ENCODE measurements around the gene ZSCAN20.
A peak's percentile ranks its signal among the peaks of the same experiment; 100 is the strongest.

ZSCAN20 gene

GRCh38 chr1:33472269-33472980, at the start of gene ZSCAN20:
TSS of gene ZSCAN20 (plus strand) at chr1:33472645. CDS start at chr1:33479289, 6,644 bp downstream.
- intact Hi-C loops (cut with micrococcal nuclease) = loop anchor here (5.0 kb wide), 1 partner anchor 105 kb away; no protein-coding TSS in a partner anchor

DNA sequence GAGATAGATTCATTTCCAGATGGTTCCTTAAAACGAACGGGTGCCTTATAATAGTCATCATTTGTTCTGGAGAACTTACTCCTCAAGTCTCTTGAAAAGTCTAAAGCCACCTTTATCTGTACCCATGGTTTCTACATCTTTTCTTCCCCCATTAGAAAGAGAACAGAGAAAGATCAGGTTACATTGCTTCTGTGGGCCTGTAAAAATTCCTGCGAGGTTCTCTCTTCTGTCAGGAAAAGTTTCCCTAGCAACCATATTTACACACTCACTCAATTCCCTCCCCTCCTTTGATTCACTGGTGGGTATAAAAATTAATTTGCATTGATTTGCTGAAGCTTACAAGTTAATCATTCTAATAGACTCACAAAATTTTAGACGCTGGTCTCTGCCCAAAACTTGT, 48.2 kb upstream of the ZSCAN20 start:
- intact Hi-C loops (cut with micrococcal nuclease) = no loop called here

More at GRCh38 chr1:33472269-33472980, at the start of gene ZSCAN20:
- Mint-ChIP-seq H3K27me3 (peaks cover 8% of the 10 kb centered on the region), H3K36me3 (ENCODE audit: low read depth) (no peaks in the 10 kb centered on the region), H3K9me3 (no peaks in the 10 kb centered on the region), H3K4me1 (ENCODE audit: low read depth) (peaks cover 42% of the 10 kb centered on the region), H3K27ac (peak within 1 kb of the TSS; percentile 81), H3K4me3 (peak within 1 kb of the TSS; percentile 82)

DNA sequence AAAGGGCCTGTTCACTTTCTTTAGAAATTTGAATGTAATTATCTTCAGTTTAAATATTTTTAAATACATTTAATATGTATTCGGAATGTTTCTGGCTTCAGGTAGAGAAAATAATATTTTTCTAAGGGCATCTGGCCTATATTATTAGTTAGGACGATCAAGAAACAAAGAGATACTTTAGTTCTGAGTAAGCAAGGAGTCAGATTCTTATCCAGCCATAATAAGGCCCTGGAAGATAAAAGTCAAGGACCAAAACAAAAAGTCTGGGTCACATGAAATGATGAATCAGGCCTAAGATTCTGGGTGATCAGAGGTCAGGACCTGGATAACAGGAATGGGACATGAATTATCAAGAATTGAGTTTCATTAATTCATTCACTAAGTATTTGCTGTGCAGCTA, 47.8 kb upstream of the ZSCAN20 start:
- H3K27ac Mint-ChIP-seq = no peak overlapping the region
- peaks cover 34% of the 10 kb centered on the region for H3K4me1 Mint-ChIP-seq (ENCODE audit: low read depth)
- H3K36me3 Mint-ChIP-seq (ENCODE audit: low read depth) = peaks cover 6% of the 10 kb centered on the region
- intact Hi-C loops (cut with micrococcal nuclease) = no loop called here
- H3K4me3 Mint-ChIP-seq = no peak overlapping the region
- H3K27me3 Mint-ChIP-seq = no peaks in the 10 kb centered on the region
- no peaks in the 10 kb centered on the region for H3K9me3 Mint-ChIP-seq

More for the DNA sequence above, 48.2 kb upstream of the ZSCAN20 start:
- Mint-ChIP-seq H3K9me3 (no peaks in the 10 kb centered on the region), H3K27me3 (no peaks in the 10 kb centered on the region), H3K4me3 (no peak overlapping the region), H3K4me1 (ENCODE audit: low read depth) (peaks cover 34% of the 10 kb centered on the region), H3K36me3 (ENCODE audit: low read depth) (peaks cover 6% of the 10 kb centered on the region), H3K27ac (no peak overlapping the region)

DNA sequence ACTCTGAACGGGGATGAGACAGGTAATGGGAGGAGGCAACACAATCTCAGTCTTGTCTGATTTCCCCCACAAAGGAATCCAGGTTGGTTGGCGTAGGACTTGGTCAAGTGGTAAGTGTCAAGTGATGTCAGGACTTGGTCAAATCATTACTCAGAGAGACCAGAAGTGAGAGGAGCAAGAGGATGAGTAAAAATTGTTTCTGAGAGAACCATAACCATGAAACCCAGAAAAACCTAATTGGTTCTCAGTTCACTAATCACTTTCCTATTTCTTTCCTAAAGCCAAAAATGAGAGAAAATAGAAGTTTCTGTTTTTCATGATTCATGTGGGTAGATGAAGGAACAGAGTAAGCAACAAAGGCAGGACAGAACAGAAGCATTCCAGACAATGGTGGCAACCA, 46.5 kb upstream of the ZSCAN20 start:
- Mint-ChIP-seq H3K36me3 (ENCODE audit: low read depth) (peaks cover 6% of the 10 kb centered on the region), H3K9me3 (no peaks in the 10 kb centered on the region), H3K4me3 (no peak overlapping the region), H3K4me1 (ENCODE audit: low read depth) (peaks cover 29% of the 10 kb centered on the region), H3K27me3 (peaks cover 3% of the 10 kb centered on the region), H3K27ac (no peak overlapping the region)
- intact Hi-C loops (cut with micrococcal nuclease) = no loop called here

DNA sequence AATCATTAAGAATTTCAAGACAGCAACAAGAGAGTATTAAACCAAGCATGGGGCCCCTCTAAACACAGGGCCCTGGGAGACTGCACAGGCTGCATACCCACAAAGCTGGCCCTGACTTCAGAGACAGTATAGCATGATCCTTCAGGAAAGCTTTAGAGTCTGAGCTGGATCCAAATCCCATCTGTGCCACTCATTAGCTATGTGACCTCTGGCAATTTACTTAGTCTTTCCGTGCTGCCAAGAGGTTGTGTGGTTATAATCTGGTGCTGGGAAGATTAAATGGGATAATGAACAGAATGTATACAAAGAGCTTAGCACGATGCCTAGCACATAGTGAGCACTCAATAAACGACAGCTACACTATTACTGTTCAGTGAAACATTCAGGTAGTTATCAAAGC, 45.5 kb upstream of the ZSCAN20 start:
- H3K36me3 Mint-ChIP-seq (ENCODE audit: low read depth) = peaks cover 6% of the 10 kb centered on the region
- H3K9me3 Mint-ChIP-seq = no peaks in the 10 kb centered on the region
- peaks cover 3% of the 10 kb centered on the region for H3K27me3 Mint-ChIP-seq
- no peak overlapping the region for H3K4me3 Mint-ChIP-seq
- peaks cover 19% of the 10 kb centered on the region for H3K4me1 Mint-ChIP-seq (ENCODE audit: low read depth)
- intact Hi-C loops (cut with micrococcal nuclease) = no loop called here
- H3K27ac Mint-ChIP-seq = no peak overlapping the region

- intact Hi-C loops (cut with micrococcal nuclease) = no loop called here
- H3K36me3 Mint-ChIP-seq (ENCODE audit: low read depth) = peaks cover 6% of the 10 kb centered on the region
Observed at GRCh38 chr1:33428661-33429060, 43.8 kb upstream of the ZSCAN20 start.

GRCh38 chr1:33429332-33429731, 43.1 kb upstream of the ZSCAN20 start:
- no peaks in the 10 kb centered on the region for H3K9me3 Mint-ChIP-seq
- intact Hi-C loops (cut with micrococcal nuclease) = no loop called here
- peaks cover 19% of the 10 kb centered on the region for H3K4me1 Mint-ChIP-seq (ENCODE audit: low read depth)
- no peak overlapping the region for H3K27ac Mint-ChIP-seq
- H3K4me3 Mint-ChIP-seq = no peak overlapping the region
- peaks cover 6% of the 10 kb centered on the region for H3K36me3 Mint-ChIP-seq (ENCODE audit: low read depth)
- peaks cover 3% of the 10 kb centered on the region for H3K27me3 Mint-ChIP-seq

More at GRCh38 chr1:33428661-33429060, 43.8 kb upstream of the ZSCAN20 start:
- Mint-ChIP-seq H3K27ac (no peak overlapping the region), H3K9me3 (no peaks in the 10 kb centered on the region), H3K4me1 (ENCODE audit: low read depth) (peaks cover 12% of the 10 kb centered on the region), H3K27me3 (peaks cover 3% of the 10 kb centered on the region), H3K4me3 (no peak overlapping the region)

DNA sequence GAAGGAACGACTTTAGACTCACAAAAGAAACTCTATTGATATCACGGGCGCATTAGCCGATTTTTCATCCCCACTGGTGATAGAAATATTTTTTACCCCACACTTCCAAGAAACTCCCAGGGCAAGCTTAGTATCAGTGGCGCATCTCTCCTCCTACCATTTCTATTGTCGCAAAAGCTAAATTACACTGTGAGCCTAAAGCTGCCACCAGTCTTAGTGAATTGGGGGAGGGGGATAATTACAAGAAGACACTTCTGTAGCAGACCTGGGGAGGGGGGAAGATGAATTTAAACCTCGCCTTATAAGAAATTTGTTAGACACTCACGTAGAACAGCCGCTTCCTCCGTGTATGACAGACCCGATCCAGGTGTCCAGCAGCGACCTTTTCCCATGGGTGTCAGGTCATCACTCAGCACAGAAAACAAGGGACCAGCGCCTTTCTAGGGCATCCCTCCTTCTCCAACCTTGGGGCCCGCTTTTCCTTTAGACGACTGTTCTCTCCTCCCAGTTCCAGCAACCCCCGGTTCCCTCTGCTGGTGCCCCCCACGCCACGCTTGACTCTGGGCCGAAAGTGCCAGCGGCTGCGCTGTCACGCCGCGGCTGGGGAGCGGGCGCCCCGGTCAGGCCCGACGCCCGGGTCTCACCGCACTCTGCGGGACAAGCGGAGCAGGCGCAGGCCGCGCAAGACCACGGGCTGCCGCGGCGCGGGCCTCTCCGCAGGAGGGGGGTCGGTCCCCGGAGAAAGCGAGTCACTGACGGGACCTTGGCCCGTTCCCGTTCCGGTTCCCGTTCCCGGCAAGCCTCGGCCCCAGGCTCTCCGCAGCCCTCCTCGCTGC, 42.4 kb upstream of the ZSCAN20 start:
- no peak overlapping the region for H3K4me3 Mint-ChIP-seq
- intact Hi-C loops (cut with micrococcal nuclease) = no loop called here
- H3K27me3 Mint-ChIP-seq = peaks cover 3% of the 10 kb centered on the region
- H3K4me1 Mint-ChIP-seq (ENCODE audit: low read depth) = peaks cover 26% of the 10 kb centered on the region
- no peaks in the 10 kb centered on the region for H3K9me3 Mint-ChIP-seq
- peaks cover 6% of the 10 kb centered on the region for H3K36me3 Mint-ChIP-seq (ENCODE audit: low read depth)
- peak overlapping the region; percentile 60 for H3K27ac Mint-ChIP-seq

GRCh38 chr1:33430692-33431593, 41.5 kb upstream of the ZSCAN20 start, which contains the start of gene PHC2:
TSS of gene PHC2 (minus strand) at chr1:33431095. CDS start at chr1:33375539, 55,556 bp downstream.
- H3K4me1 Mint-ChIP-seq (ENCODE audit: low read depth) = peaks cover 25% of the 10 kb centered on the region
- H3K9me3 Mint-ChIP-seq = no peaks in the 10 kb centered on the region
- peak within 1 kb of the TSS; percentile 60 for H3K27ac Mint-ChIP-seq
- intact Hi-C loops (cut with micrococcal nuclease) = no loop called here
- peak within 1 kb of the TSS; percentile 48 for H3K4me3 Mint-ChIP-seq
- peaks cover 3% of the 10 kb centered on the region for H3K27me3 Mint-ChIP-seq
- peaks cover 1% of the 10 kb centered on the region for H3K36me3 Mint-ChIP-seq (ENCODE audit: low read depth)

GRCh38 chr1:33433509-33434362, 38.7 kb upstream of the ZSCAN20 start:
- no peaks in the 10 kb centered on the region for H3K9me3 Mint-ChIP-seq
- peak overlapping the region; percentile 62 for H3K27ac Mint-ChIP-seq
- peaks cover 3% of the 10 kb centered on the region for H3K27me3 Mint-ChIP-seq

DNA sequence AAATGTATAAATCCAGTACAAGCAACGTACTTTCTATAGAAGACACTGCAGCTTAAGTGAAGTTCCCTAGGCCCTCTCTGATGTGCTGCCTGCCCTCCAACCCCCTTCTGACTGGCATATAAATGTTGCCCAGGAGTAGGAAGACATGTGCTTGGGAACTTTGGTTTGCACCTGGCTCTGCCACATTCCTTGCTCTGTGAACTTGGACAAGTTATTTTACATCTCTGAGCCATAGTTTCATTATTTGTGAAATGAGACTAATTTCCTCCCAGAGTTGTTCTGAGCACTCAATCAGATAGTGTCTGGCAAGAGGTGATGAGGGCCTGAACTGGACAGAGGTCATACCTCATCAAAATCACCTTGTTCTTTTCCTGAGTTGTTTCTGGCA, 38.1 kb upstream of the ZSCAN20 start:
- Mint-ChIP-seq H3K27me3 (peaks cover 3% of the 10 kb centered on the region), H3K36me3 (ENCODE audit: low read depth) (no peaks in the 10 kb centered on the region), H3K9me3 (no peaks in the 10 kb centered on the region), H3K4me3 (no peak overlapping the region), H3K4me1 (ENCODE audit: low read depth) (peaks cover 24% of the 10 kb centered on the region), H3K27ac (peak overlapping the region; percentile 62)
- intact Hi-C loops (cut with micrococcal nuclease) = loop anchor here (2.0 kb wide), 1 partner anchor 26 kb away; no protein-coding TSS in a partner anchor

More at GRCh38 chr1:33433509-33434362, 38.7 kb upstream of the ZSCAN20 start:
- Mint-ChIP-seq H3K4me1 (ENCODE audit: low read depth) (peaks cover 23% of the 10 kb centered on the region), H3K4me3 (no peak overlapping the region), H3K36me3 (ENCODE audit: low read depth) (no peaks in the 10 kb centered on the region)
- intact Hi-C loops (cut with micrococcal nuclease) = loop anchor here (2.0 kb wide), 1 partner anchor 27 kb away; no protein-coding TSS in a partner anchor

GRCh38 chr1:33435096-33435820, 37.2 kb upstream of the ZSCAN20 start:
- Mint-ChIP-seq H3K36me3 (ENCODE audit: low read depth) (no peaks in the 10 kb centered on the region), H3K4me1 (ENCODE audit: low read depth) (peaks cover 33% of the 10 kb centered on the region), H3K9me3 (no peaks in the 10 kb centered on the region), H3K27me3 (peaks cover under 1% of the 10 kb centered on the region), H3K27ac (no peak overlapping the region), H3K4me3 (no peak overlapping the region)
- intact Hi-C loops (cut with micrococcal nuclease) = loop anchor here (2.0 kb wide), 1 partner anchor 26 kb away; no protein-coding TSS in a partner anchor

All from dendritic cell treated with granulocyte-macrophage colony-stimulating factor and Interleukin-4, amounts not matched to agents 40 ng/mL and 50 ng/mL, for 4 days (primary cell).